HG02852 (cell line): ENCODE data around the gene CASP8.

Experiments used
- ATAC-seq: cut with Tn5 transposase; IDR thresholded peaks from one replicate; pipeline ENCODE4 v1.9.1; 2021; ENCODE audit warnings: mild to moderate bottlenecking, moderate library complexity; ENCODE audit not compliant: unreplicated experiment

The CASP8 gene

DNA sequence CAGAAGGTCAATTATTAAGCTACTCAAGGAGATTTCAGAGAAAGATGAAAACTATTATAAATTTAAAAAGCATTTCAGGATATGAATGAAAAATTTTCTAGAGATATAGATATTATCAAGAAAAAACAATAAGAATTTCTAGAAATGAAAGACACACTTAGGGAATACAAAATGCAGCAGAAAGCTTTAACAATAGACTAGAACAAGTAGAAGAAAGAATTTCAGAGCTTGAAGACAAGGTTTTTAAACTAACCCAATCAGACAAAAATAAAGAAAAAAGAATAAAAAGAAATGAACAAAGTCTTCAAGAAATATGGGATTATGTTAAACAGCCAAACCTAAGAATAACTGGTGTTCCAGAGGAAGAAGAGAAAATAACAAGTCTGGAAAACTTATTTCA lies 62.4 kb downstream of the CASP8 start:
- ATAC-seq = no peak

DNA sequence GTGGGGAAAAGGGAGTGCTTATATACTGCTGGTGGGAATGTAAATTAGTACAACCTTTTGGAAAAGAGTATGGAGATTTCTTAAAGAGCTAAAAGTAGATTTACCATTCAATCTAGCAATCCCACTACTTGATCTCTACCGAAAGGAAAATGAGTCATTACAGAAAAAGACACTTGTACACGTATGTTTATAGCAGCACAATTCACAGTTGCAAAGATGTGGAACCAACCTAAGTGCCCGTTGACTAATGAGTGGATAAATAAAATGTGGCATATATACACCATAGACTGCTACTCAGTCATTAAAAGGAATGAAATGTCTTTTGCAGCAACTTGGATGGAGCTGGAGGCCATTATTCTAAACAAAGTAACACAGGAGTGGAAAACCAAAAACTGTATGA lies 67.3 kb downstream of the CASP8 start:
- ATAC-seq = no peak

DNA sequence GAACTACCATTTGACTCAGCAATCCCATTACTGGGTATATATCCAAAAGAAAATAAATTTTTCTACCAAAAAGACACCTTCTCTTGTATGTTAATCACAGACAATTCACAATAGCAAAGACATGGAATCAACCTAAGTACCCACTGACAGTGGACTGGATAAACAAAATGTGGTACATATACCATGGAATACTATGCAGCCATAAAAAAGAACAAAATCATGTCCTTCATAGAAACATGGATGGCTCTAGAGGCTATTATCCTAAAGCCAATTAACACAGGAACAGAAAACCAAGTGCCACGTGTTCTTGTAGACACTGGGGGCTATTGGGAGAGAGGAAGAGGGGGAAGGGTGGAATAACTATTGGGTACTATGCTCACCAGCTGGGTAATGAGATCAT lies 69.1 kb downstream of the CASP8 start:
- no peak for ATAC-seq
